Measurements from ENCODE around the gene LRPAP1. TPM values are rescaled to one million over a fixed set of nuclear protein-coding genes. Genes with fewer than 3 reads are reported as not detected.

LRPAP1 gene
- total RNA-seq, 1 donor from 2014 or later, result 153 TPM

GRCh38 chr4:3478446-3479357 lies 53.5 kb downstream of the LRPAP1 start:
- no peaks in the 10 kb centered on the region for H3K9me3 Mint-ChIP-seq (ENCODE audit: unreplicated experiment)
- H3K27me3 Mint-ChIP-seq (ENCODE audit: unreplicated experiment), result peaks cover 2% of the 10 kb centered on the region
- peaks cover 2% of the 10 kb centered on the region for H3K4me1 Mint-ChIP-seq (ENCODE audit: unreplicated experiment)
- H3K36me3 Mint-ChIP-seq (ENCODE audit: unreplicated experiment), result no peaks in the 10 kb centered on the region
- no peak overlapping the region for H3K27ac Mint-ChIP-seq (ENCODE audit: unreplicated experiment)
- no peak overlapping the region for H3K4me3 Mint-ChIP-seq (ENCODE audit: unreplicated experiment)
- no peak for DNase-seq (ENCODE audit: extremely low spot score, unreplicated experiment)
- no peak for TF ChIP-seq CTCF (IDR thresholded peaks at IDR 0.05)

GRCh38 chr4:3477750-3478430 lies 54.3 kb downstream of the LRPAP1 start:
- H3K4me3 Mint-ChIP-seq (ENCODE audit: unreplicated experiment), result no peak overlapping the region
- H3K36me3 Mint-ChIP-seq (ENCODE audit: unreplicated experiment), result no peaks in the 10 kb centered on the region
- peaks cover 2% of the 10 kb centered on the region for H3K4me1 Mint-ChIP-seq (ENCODE audit: unreplicated experiment)
- no peaks in the 10 kb centered on the region for H3K9me3 Mint-ChIP-seq (ENCODE audit: unreplicated experiment)
- DNase-seq (ENCODE audit: extremely low spot score, unreplicated experiment), result no peak
- peaks cover 2% of the 10 kb centered on the region for H3K27me3 Mint-ChIP-seq (ENCODE audit: unreplicated experiment)
- TF ChIP-seq CTCF (IDR thresholded peaks at IDR 0.05), result no peak
- H3K27ac Mint-ChIP-seq (ENCODE audit: unreplicated experiment), result no peak overlapping the region

DNA sequence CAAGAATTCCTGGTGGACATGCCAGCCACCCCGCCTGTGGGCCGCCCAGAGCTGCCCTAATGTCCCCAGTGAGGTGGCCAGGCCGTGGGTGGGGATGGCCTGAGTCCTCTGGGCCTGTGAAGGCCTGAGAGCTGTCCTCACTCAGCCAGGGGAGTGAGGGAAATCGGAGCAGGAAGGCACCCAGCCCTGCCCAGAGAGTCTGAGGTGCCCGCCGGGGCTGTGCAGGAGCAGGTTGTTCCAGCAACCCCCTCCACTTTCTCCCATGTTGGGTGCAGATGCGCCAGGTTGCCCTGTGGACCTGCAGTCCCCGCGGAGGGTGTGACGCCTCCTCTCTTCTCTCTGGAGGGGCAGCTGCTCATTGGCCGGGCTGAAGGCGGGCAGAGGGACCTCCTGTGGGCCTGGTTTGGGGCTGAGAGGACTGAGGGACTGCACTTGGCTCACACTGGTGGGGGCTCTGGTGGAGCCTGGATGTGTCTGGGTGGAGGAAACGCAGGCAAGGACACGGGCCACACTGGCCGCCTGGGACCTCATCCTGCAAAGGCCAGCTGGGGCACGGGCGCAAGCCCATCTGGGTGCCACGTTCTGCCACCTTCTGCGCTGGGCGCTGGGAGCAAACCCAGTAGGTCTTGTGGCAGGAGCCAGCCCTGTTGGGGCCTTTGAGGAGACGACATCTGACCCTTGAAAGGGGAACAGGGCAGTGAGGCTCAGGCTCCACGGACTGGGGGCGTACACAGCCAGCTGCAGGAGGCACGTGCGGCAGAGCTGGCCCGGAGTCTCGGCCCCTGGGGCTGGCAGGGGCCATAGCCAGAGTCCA lies 55.1 kb downstream of the LRPAP1 start:
- no peak for DNase-seq (ENCODE audit: extremely low spot score, unreplicated experiment)
- H3K27me3 Mint-ChIP-seq (ENCODE audit: unreplicated experiment), result peaks cover 2% of the 10 kb centered on the region
- H3K36me3 Mint-ChIP-seq (ENCODE audit: unreplicated experiment), result no peaks in the 10 kb centered on the region
- TF ChIP-seq CTCF (IDR thresholded peaks at IDR 0.05), result no peak
- H3K9me3 Mint-ChIP-seq (ENCODE audit: unreplicated experiment), result no peaks in the 10 kb centered on the region
- H3K4me3 Mint-ChIP-seq (ENCODE audit: unreplicated experiment), result no peak overlapping the region
- H3K27ac Mint-ChIP-seq (ENCODE audit: unreplicated experiment), result no peak overlapping the region
- peaks cover 2% of the 10 kb centered on the region for H3K4me1 Mint-ChIP-seq (ENCODE audit: unreplicated experiment)

GRCh38 chr4:3476341-3476747 lies 55.9 kb downstream of the LRPAP1 start:
- no peak for DNase-seq (ENCODE audit: extremely low spot score, unreplicated experiment)
- no peak for TF ChIP-seq CTCF (IDR thresholded peaks at IDR 0.05)
- Mint-ChIP-seq H3K27ac (ENCODE audit: unreplicated experiment) (no peak overlapping the region), H3K36me3 (ENCODE audit: unreplicated experiment) (no peaks in the 10 kb centered on the region), H3K4me1 (ENCODE audit: unreplicated experiment) (peaks cover 2% of the 10 kb centered on the region), H3K9me3 (ENCODE audit: unreplicated experiment) (no peaks in the 10 kb centered on the region), H3K4me3 (ENCODE audit: unreplicated experiment) (no peak overlapping the region), H3K27me3 (ENCODE audit: unreplicated experiment) (peaks cover 2% of the 10 kb centered on the region)

All from osteocyte (in vitro differentiated cells).